ENCODE results near the gene IP6K2.

DNA sequence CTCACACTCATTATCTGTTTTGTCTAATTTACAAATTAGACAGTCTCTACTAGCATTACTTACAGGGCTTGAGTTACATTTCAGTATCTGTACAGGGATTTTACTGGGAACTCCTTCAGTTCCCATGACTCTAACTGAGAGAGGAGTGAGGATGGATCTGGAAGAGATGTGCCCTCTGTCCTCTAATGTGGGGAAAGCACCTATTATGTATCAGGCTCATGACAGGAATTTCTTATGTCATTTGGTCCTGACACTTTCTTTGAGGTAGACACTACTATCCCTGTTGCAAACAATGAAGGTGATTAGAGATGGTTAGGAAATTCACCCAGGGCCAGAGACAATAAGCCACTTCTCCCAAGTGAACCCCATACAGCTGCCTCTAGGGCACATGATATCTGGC is 20.4 kb downstream of the IP6K2 start:
- no peak for TF ChIP-seq EP300 (IDR thresholded peaks at IDR 0.05)
- no peak for TF ChIP-seq CTCF (IDR thresholded peaks at IDR 0.05)
- TF ChIP-seq POLR2A (IDR thresholded peaks at IDR 0.05) = no peak

Data from stomach (tissue), 4 donors.